Transverse colon (tissue), 4 donors: Measurements from ENCODE around the gene SH2D4B.

Experiments used
- POLR2A ChIP-seq: fragments of 450-650 bp; IDR thresholded peaks from one replicate; pipeline ENCODE4 v1.6.1; 2016; ENCODE audit warnings: antibody characterized with exemption, mild to moderate bottlenecking, moderate library complexity
- POLR2AphosphoS5 ChIP-seq, 3 donors: sonication (generic); formaldehyde crosslinking; IDR thresholded peaks; one replicate each; pipeline ENCODE4 v1.6.1; 2016; ENCODE audit warnings: antibody characterized with exemption in 3 of 3
- TF ChIP-seq, protein P1 (sequence below), 5 experiments: fragments of 200-600 bp in 3 of 5; fragments of 450-650 bp in 2 of 5; sonication (generic) in 3 of 5; IDR thresholded peaks; 1 replicate in 2 of 5; 2 replicates in 3 of 5; pipeline ENCODE4 v1.5.1; 2016 to 2017; ENCODE audit warnings: antibody characterized with exemption in 5 of 5, inconsistent platforms in 3 of 5, mild to moderate bottlenecking in 2 of 5, moderate library complexity in 1 of 5

- TF ChIP-seq, protein P1, sequence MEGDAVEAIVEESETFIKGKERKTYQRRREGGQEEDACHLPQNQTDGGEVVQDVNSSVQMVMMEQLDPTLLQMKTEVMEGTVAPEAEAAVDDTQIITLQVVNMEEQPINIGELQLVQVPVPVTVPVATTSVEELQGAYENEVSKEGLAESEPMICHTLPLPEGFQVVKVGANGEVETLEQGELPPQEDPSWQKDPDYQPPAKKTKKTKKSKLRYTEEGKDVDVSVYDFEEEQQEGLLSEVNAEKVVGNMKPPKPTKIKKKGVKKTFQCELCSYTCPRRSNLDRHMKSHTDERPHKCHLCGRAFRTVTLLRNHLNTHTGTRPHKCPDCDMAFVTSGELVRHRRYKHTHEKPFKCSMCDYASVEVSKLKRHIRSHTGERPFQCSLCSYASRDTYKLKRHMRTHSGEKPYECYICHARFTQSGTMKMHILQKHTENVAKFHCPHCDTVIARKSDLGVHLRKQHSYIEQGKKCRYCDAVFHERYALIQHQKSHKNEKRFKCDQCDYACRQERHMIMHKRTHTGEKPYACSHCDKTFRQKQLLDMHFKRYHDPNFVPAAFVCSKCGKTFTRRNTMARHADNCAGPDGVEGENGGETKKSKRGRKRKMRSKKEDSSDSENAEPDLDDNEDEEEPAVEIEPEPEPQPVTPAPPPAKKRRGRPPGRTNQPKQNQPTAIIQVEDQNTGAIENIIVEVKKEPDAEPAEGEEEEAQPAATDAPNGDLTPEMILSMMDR (IDR thresholded peaks at IDR 0.05): no peak
- TF ChIP-seq POLR2A: no peak
- TF ChIP-seq POLR2AphosphoS5 (IDR thresholded peaks at IDR 0.05): no peak
Measured at GRCh38 chr10:80496555-80497172, 41.0 kb upstream of the SH2D4B start.
